ENCODE data around the gene ITPR1. TPM values are rescaled to one million over a fixed set of nuclear protein-coding genes. Genes with fewer than 3 reads are reported as not detected.

Gene ITPR1
- total and polyA plus RNA-seq, 2 experiments from 2014 or later = 6.8 to 21.0 TPM

GRCh38 chr3:4841225-4841624 lies 348.1 kb downstream of the ITPR1 start:
- Histone ChIP-seq H3K4me1 (ENCODE audit: insufficient read depth) (peaks cover 12% of the 10 kb centered on the region; the same call in 1 of the 2 replicates), H3K27me3 (ENCODE audit: insufficient read depth) (no peaks in the 10 kb centered on the region), H3K27ac (ENCODE audit: low read depth) (no peak overlapping the region), H3K36me3 (ENCODE audit: insufficient read depth) (no peaks in the 10 kb centered on the region), H3K79me2 (replicated peaks; ENCODE audit: insufficient read depth) (no peaks in the 10 kb centered on the region), H4K20me1 (replicated peaks; ENCODE audit: insufficient read depth) (no peaks in the 10 kb centered on the region), H3K4me3 (no peak overlapping the region), H3K4me2 (no peak overlapping the region), H3F3A (replicated peaks; ENCODE audit: low read depth) (no peaks in the 10 kb centered on the region), H3K9me2 (ENCODE audit: insufficient read depth) (no peaks in the 10 kb centered on the region), H2AFZ (no peak overlapping the region)
- H3K27ac Mint-ChIP-seq = no peak overlapping the region
- DNase-seq (ENCODE audit: low spot score) (peak; percentile 14), ATAC-seq (no peak)
- H3K36me3 Mint-ChIP-seq (ENCODE audit: low read depth) = no peaks in the 10 kb centered on the region
- H3K27me3 Mint-ChIP-seq (ENCODE audit: insufficient read depth, low read depth, poor library complexity) = no peaks in the 10 kb centered on the region
- H3K4me3 Mint-ChIP-seq = no peak overlapping the region
- no peak for TF ChIP-seq ZNF331 (CRISPR knock-in tag; IDR thresholded peaks at IDR 0.05; ENCODE audit: low read depth)
- no peak for TF ChIP-seq NANOG (IDR thresholded peaks at IDR 0.05; ENCODE audit: borderline replicate concordance)
- TF ChIP-seq EZH2phosphoT487 (IDR thresholded peaks at IDR 0.05; ENCODE audit: unreplicated experiment) = no peak
- TF ChIP-seq REST (IDR thresholded peaks at IDR 0.05; ENCODE audit: unreplicated experiment) = no peak
- TF ChIP-seq POLR2AphosphoS5 (IDR thresholded peaks at IDR 0.05; ENCODE audit: low read depth) = no peak
- TF ChIP-seq CREB1 (CRISPR knock-in tag; IDR thresholded peaks at IDR 0.05; ENCODE audit: low read depth) = no peak
- no peak for TF ChIP-seq ETS1 (IDR thresholded peaks at IDR 0.05)
- no peak for TF ChIP-seq STAT1 (IDR thresholded peaks at IDR 0.05; ENCODE audit: unreplicated experiment)
- no peak for TF ChIP-seq ZNF462 (CRISPR knock-in tag; IDR thresholded peaks at IDR 0.05)
- TF ChIP-seq EZH2 (IDR thresholded peaks at IDR 0.05; ENCODE audit: low read depth, unreplicated experiment) = no peak
- no peak for TF ChIP-seq ZNF114 (CRISPR knock-in tag; IDR thresholded peaks at IDR 0.05)
- no peak for TF ChIP-seq JUNB (IDR thresholded peaks at IDR 0.05; ENCODE audit: unreplicated experiment)
- TF ChIP-seq CTCF (conservative IDR thresholded peaks at IDR 0.05; ENCODE audit: low read depth in 2 of 2) = no peak
- peaks cover 10% of the 10 kb centered on the region; the same call in 2 of the 3 replicates for H3K4me1 Mint-ChIP-seq
- no peaks in the 10 kb centered on the region for H3K9me3 Mint-ChIP-seq

Data from GM23338 (cell line).